Activated CD4-positive, alpha-beta T cell treated with anti-CD3 and anti-CD28 coated beads, Interleukin-2, amount 50 U/mL, for 16 hours (primary cell): Measurements from ENCODE around the gene SIAH3.

ENCODE experiments used
- DNase-seq: peaks from one replicate; pipeline ENCODE4 v3.0.0-alpha.2; 2020

Gene SIAH3

DNA sequence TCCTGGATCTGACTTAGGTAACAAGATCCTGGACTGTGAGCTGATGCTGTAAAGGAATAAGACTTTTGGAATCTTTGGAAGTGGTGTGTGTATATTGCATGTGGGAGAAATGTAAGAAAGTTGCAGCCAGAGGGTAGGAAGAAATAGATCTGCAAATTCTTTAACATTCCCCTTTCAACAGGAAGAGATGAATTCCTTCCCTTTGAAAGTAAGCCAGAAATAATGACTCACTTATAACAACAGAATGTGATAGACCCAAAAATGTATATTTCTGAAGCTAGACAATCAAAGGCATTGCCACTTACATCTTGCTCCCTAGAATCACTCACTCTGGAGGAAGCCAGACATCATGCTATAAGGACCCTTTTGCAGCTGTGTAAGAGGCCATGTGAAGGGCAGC is 9.8 kb upstream of the SIAH3 start:
- DNase-seq: no peak

DNA sequence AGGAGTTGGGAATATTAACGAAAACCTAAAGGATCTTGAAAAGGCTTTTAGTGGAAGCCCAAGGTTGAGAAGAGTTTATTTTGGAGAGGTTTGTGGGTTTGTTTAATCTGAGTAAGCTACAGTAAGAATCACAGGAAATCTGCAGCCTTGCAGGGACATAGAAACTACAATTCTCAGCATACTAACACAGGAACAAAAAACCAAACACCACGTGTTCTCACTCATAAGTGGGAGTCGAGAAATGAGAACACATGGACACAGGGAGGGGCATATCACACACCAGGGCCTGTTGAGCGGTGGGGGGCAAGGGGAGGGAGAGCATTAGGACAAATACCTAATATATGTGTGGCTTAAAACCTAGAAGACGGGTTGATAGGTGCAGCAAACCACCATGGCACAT is 8.7 kb upstream of the SIAH3 start:
- no peak for DNase-seq

- no peak for DNase-seq
These were observed 8.2 kb upstream of the SIAH3 start for GRCh38 chr13:45859705-45860104.

DNA sequence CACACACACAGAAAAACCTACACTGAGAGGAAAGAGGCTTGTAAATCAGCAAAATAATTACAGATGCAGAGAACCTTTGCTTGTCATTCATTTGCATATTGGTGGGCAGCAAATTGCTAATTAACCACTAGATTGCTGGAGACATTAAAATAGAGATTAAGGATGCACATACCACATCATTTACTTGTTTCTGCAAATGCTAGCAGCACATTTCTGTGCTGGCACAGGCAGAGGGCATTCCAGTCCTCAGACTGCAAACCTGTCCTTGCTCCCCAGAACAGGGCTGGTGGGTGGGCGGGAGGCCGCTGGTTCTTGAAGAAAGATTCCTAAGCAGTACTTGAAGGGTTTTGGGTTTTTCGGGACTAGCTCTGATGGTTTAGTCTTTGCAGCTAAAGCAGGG is 941 bp upstream of the SIAH3 start:
- no peak for DNase-seq

GRCh38 chr13:45851956-45852355 is 403 bp upstream of the SIAH3 start:
- DNase-seq: no peak

- DNase-seq: no peak
These were observed 1.4 kb downstream of the SIAH3 start for GRCh38 chr13:45850027-45850613.

DNA sequence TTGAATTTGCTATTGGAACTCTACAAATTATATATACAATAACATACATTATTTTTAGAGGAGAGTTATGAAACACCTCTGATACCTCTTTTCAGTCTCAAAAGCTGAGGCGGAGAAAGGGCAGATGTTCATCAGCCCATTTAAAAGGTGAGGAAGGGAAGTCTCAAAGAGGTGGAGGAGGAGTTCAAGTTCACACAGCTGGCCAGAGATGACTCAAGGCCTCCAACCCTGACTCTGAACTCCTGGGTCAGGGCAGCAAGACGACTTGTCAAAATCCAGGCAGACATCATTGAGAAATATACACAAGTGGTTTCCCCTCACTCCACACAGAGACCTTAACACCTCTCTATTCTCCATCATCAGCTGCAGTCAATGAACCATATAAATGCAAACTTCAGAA is 2.1 kb downstream of the SIAH3 start:
- DNase-seq: no peak

DNA sequence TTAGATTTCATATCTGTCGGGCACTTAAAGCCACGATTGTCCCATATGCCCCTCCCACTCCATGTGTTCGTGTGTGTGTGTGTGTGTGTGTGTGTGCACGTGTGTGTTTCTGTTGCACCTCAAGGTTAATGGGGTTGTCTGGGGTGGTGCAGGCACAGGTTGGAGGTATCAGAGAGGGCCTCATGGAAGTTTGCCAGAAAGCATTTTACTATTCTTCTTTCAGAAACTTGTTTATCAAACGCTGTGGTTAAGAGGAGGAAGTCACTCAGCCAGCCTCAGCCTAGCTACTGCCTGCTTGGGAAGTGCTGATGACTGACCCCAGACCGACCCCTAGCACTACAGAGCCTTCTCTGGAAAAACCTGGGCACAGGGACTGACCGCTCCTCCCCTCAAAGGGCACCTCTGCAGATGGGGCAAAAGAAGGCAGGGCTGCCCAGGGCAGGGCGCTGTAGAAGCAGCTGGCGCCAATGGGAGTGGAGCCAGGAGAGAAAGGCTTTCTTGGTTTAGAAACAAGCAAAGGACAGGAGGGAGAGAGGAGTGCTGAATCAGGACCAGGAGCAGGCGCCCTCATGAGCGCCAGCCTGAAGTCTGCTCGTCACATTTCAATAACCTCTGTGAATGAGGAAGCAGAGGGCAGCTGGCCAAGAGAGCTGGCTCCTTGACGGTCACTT is 3.9 kb downstream of the SIAH3 start:
- DNase-seq: no peak

DNA sequence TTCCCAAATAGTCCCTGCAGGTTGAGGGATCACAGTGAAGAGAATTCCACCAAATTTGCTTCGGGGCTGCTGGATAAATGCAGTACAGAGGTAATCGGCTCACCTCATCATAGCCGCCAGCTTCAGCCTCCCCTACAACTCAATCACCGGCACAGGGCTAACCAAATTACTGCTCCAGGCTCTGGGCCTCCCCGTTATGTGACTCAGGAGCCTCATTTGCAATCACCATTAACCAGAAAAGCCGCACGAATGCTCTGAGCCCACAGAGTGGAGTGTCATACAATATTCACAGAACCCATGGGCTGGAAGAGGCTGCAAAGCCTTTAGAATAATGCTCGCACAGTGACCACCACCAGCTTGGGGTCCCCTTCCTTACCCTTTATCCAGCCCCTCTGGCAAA is 4.9 kb downstream of the SIAH3 start:
- DNase-seq: no peak

DNA sequence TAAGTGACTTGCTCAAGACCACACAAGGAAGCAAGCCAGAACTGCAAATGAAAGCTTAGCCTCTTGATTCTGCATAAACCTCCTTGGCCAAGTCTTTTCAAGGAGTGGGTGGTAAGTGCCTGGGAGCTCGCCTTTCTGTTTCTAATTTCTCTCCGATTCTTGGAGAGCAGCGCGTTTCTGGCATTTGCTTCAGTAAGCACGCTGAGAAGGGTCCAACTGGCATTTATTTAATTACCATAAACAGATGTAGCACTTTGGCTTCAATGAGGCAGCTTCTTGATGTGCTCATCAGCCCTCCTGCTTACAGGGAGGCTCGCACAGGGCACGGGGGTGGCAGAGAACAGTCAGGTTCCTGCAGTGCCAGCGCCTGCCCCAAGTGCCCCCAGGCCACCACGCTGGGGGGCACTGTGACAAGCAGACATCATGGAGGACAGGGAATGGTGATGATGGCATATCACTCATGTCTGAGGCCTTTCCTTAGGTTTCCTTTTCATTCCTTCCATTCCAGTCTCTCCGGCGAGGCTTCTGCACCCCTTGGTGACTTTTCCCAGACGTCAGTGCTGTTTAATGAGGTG is 13.3 kb downstream of the SIAH3 start:
- no peak for DNase-seq

DNA sequence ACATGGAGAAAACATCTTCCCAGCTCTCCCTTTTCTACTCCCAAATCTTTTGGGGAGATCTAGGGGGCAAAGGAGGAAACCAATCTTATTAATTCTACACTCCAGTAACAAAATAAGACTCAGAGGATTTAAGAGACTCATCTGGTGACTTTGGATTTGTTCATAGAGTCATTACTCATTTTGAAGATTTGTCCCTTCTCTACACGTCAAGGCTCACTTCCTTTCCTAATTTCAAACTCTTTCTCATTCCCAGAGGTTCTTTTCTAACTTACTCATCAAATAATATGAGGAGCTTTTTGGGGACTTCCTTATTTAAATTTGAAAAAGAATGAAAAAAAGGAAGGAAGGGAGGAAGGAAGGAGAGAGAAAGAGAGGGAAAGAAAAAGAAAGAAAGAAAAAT is 14.4 kb downstream of the SIAH3 start:
- no peak for DNase-seq

GRCh38 chr13:45834411-45834994 is 17.1 kb downstream of the SIAH3 start:
- DNase-seq: no peak

GRCh38 chr13:45833663-45834375 is 17.7 kb downstream of the SIAH3 start:
- DNase-seq: no peak

DNA sequence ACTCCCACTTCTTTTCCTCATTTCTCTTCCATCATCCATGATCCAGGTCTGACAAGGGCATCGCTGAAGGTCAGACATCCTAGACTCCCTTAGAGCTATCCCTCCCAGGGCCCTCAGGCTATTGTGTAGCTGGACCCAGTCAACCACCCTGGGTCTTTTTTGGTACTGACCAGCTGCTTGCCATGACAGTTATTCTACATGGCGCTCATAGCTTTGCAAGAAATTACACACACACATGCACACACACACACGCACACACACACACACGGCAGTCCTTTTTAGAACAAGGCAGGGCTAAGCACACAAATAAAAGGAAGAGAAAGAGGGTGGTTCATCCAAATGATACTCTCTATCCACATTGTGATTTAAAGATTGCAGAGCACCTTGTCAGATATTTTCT is 18.3 kb downstream of the SIAH3 start:
- no peak for DNase-seq

- DNase-seq: no peak
These were observed 19.7 kb downstream of the SIAH3 start for GRCh38 chr13:45831851-45832250.

- no peak for DNase-seq
These were observed 21.4 kb downstream of the SIAH3 start for GRCh38 chr13:45830121-45830520.

- DNase-seq: no peak
These were observed 23.1 kb downstream of the SIAH3 start for GRCh38 chr13:45828256-45828968.

- no peak for DNase-seq
These were observed 24.2 kb downstream of the SIAH3 start for GRCh38 chr13:45827318-45827717.

DNA sequence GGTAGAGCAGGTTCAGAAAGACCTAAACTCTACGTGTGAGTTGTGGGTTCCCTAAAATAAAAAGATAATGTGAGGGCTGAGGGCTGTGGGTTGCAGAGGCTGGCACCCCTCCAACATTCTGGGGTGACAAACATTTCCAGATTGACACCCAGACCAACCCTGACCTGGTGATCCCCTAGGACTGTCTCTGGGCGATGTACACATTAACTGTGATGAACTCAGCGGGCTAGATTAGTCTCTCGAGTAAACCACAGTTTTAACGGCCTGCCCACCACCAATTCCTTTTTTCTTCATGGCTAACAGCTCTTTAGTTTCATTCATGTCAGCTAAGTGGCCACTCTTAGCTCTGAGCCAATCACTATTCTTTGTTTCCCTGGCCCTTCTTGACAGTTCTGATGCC is 24.8 kb downstream of the SIAH3 start:
- DNase-seq: no peak

- DNase-seq: no peak
These were observed 26.2 kb downstream of the SIAH3 start for GRCh38 chr13:45825387-45825650.

- DNase-seq: no peak
These were observed 28.0 kb downstream of the SIAH3 start for GRCh38 chr13:45823583-45823982.

DNA sequence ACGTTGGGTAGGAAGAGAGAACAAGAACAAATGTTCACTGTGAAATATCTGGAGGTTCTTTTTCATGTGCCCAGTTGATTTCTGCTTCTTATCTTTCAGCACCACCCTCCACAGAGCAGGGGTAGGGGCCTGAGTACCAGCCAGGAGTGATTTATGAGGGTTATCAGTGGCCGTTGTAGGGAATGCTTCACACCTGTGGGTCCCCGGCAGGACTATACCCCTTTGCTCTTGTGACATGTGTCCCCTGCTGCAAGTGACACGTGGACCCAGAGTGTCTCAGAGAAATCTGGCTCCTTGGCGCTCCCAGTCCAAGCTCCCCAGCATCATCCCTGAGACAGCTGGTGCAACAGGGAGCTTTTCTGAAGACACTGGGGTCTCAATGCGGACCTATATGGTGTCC is 29.7 kb downstream of the SIAH3 start:
- DNase-seq: no peak

DNA sequence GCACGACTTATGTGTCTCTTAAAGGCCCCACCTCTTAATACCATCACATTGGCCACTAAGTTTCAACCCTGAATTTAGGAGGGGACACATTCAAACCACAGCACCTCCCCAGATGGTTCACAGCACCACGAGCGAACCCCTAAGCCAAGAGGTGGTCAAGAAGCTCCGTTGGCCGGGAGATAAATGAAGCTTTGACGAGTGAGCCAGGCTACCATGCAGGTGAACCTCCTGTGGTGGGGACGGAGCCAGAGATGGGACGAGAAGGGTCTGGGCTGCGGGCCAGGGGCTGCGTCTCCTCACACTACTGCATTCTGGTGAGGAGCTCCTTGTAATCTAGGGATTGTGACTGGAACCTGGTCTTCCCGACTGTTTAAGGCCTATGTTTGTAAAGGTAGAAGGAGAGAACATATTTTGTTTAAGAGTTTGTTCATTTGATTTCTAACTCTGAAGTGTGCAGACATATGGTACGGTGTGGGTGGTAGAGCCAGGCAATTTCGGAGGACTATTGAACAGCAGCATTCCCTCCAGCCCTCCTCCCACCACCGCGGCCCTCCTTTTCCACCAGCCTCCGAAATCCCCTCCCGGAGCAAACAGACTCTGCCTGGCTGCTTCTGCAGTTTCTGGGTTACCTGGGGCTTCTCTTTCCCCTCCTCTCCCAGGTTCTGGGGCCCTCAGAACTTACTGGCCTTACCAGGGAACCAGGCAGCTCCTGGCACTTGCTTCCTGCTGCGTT is 31.3 kb downstream of the SIAH3 start:
- no peak for DNase-seq
